ENCODE measurements around the gene SAPCD1. TPM values are rescaled to one million over a fixed set of nuclear protein-coding genes. Genes with fewer than 3 reads are reported as not detected.

Gene SAPCD1
- total RNA-seq, 1 experiment from 2014 or later = 18.2 TPM

GRCh38 chr6:31758281-31758680, 4.2 kb upstream of the SAPCD1 start:
- ATAC-seq (no peak), DNase-seq (ENCODE audit: low read depth, low spot score) (no peak)
- intact Hi-C loops (cut with micrococcal nuclease) = no loop called here
- H3K79me2 ChIP-seq (ENCODE audit: insufficient read depth, low read length) = no peaks in the 10 kb centered on the region
- peaks cover 3 to 34% of the 10 kb centered on the region in 2 experiments; a peak in 2 of 4 replicates for H3K36me3 ChIP-seq (ENCODE audit: control insufficient read depth in 1 of 2, insufficient read depth in 2 of 2, low read length in 2 of 2)
- H4K20me1 ChIP-seq (ENCODE audit: insufficient read depth) = no peaks in the 10 kb centered on the region
- H3K27me3 ChIP-seq (ENCODE audit: insufficient read depth, low read length) = no peaks in the 10 kb centered on the region
- BruUV-seq (replicated peaks) = no TSS peak
- H3K9ac ChIP-seq (ENCODE audit: low read length) = no peak overlapping the region
- H3K4me1 ChIP-seq (ENCODE audit: control insufficient read depth in 1 of 2, insufficient read depth in 2 of 2, low read length in 2 of 2) = peaks cover 4 to 8% of the 10 kb centered on the region in 2 experiments; a peak in 3 of 4 replicates
- ChIA-PET CTCF (interaction anchor here (2.1 kb wide), 1 partner anchor 11 kb away, joined by 10 read pairs; no protein-coding TSS in a partner anchor), POLR2A (no interaction called here), RAD21 (ENCODE audit: low non-redundant PET in 1 of 2, low total read pairs in 2 of 2, uncharacterized antibody in 2 of 2, unreplicated experiment in 2 of 2) (no interaction called here)
- H3K9me2 ChIP-seq (ENCODE audit: insufficient read depth) = no peaks in the 10 kb centered on the region
- H2AFZ ChIP-seq (ENCODE audit: low read depth, low read length, poor library complexity, severe bottlenecking) = no peak overlapping the region
- TF ChIP-seq ATF3 (IDR thresholded peaks at IDR 0.05) (no peak), POLR2A (IDR thresholded peaks at IDR 0.05; ENCODE audit: borderline replicate concordance, extremely low read depth, insufficient read depth, insufficient read length) (no peak), ZFX (IDR thresholded peaks at IDR 0.05) (no peak)
- H3K9me3 ChIP-seq (ENCODE audit: control insufficient read depth in 1 of 2, insufficient read depth in 1 of 2, low read depth in 1 of 2, low read length in 2 of 2) = no peaks in the 10 kb centered on the region
- no peak overlapping the region for H3K4me2 ChIP-seq (ENCODE audit: low read length)
- H3K4me3 ChIP-seq (replicated peaks in 1 of 2; ENCODE audit: low read depth in 1 of 2, low read length in 2 of 2) = no peak overlapping the region
- no peak overlapping the region for H3K27ac ChIP-seq (ENCODE audit: low read depth, low read length)

- Histone ChIP-seq H3K9me3 (ENCODE audit: control insufficient read depth in 1 of 2, insufficient read depth in 1 of 2, low read depth in 1 of 2, low read length in 2 of 2) (no peaks in the 10 kb centered on the region), H3K9ac (ENCODE audit: low read length) (no peak overlapping the region), H4K20me1 (ENCODE audit: insufficient read depth) (no peaks in the 10 kb centered on the region), H3K9me2 (ENCODE audit: insufficient read depth) (no peaks in the 10 kb centered on the region), H3K36me3 (ENCODE audit: control insufficient read depth in 1 of 2, insufficient read depth in 2 of 2, low read length in 2 of 2) (peaks cover 3 to 34% of the 10 kb centered on the region in 2 experiments; a peak in 2 of 4 replicates), H3K4me1 (ENCODE audit: control insufficient read depth in 1 of 2, insufficient read depth in 2 of 2, low read length in 2 of 2) (peaks cover 7 to 18% of the 10 kb centered on the region in 2 experiments; a peak in 3 of 4 replicates), H3K4me2 (ENCODE audit: low read length) (no peak overlapping the region), H3K79me2 (ENCODE audit: insufficient read depth, low read length) (no peaks in the 10 kb centered on the region), H2AFZ (ENCODE audit: low read depth, low read length, poor library complexity, severe bottlenecking) (no peak overlapping the region), H3K27ac (ENCODE audit: low read depth, low read length) (no peak overlapping the region), H3K27me3 (ENCODE audit: insufficient read depth, low read length) (no peaks in the 10 kb centered on the region), H3K4me3 (replicated peaks in 1 of 2; ENCODE audit: low read depth in 1 of 2, low read length in 2 of 2) (no peak overlapping the region)
- ATAC-seq = no peak
- ChIA-PET RAD21 (ENCODE audit: low non-redundant PET in 1 of 2, low total read pairs in 2 of 2, uncharacterized antibody in 2 of 2, unreplicated experiment in 2 of 2) (no interaction called here), CTCF (interaction anchor here (1.4 kb wide), 1 partner anchor 9 kb away, joined by 6 read pairs; no protein-coding TSS in a partner anchor), POLR2A (no interaction called here)
- no TSS peak for BruUV-seq (replicated peaks)
- intact Hi-C loops (cut with micrococcal nuclease) = no loop called here
- TF ChIP-seq SP1 (IDR thresholded peaks at IDR 0.05; ENCODE audit: low read depth) (no peak), JUND (IDR thresholded peaks at IDR 0.05) (no peak), POLR2A (IDR thresholded peaks at IDR 0.05; ENCODE audit: borderline replicate concordance, extremely low read depth, insufficient read depth, insufficient read length) (no peak), CTCF (IDR thresholded peaks at IDR 0.05 in 2 of 3, conservative IDR thresholded peaks at IDR 0.05 in 1 of 3; ENCODE audit: borderline replicate concordance in 1 of 3, insufficient read depth in 1 of 3, low read depth in 2 of 3, low read length in 2 of 3) (0 out of 6 replicates have a peak, but pooled peaks of 1 of the 3 experiments have one; percentile 4)
- no peak for DNase-seq (ENCODE audit: low read depth, low spot score)
These were observed 1.7 kb upstream of the SAPCD1 start for GRCh38 chr6:31760790-31761189.

Data from HCT116 (cell line).